Parathyroid adenoma (tissue), 2 donors: Measurements from ENCODE around the gene ISLR.
A peak's percentile ranks its signal among the peaks of the same experiment; 100 is the strongest.

Experiments used
- H2AFZ ChIP-seq: fragments of 300-600 bp; sonication (generic); one replicate; pipeline ENCODE4 v1.7.0; 2017; ENCODE audit warnings: antibody characterized with exemption, mild to moderate bottlenecking
- H3K27ac ChIP-seq: fragments of 300-600 bp; sonication (generic); one replicate; pipeline ENCODE4 v1.7.0; 2017
- H3K27me3 ChIP-seq: fragments of 300-600 bp; sonication (generic); one replicate; pipeline ENCODE4 v1.7.0; 2017; ENCODE audit warnings: low read length; ENCODE audit not compliant: control insufficient read depth, insufficient read depth
- H3K36me3 ChIP-seq: fragments of 300-600 bp; sonication (generic); one replicate; pipeline ENCODE4 v1.7.0; 2017; ENCODE audit warnings: low read length; ENCODE audit not compliant: control insufficient read depth, insufficient read depth
- H3K4me1 ChIP-seq: fragments of 300-600 bp; sonication (generic); one replicate; pipeline ENCODE4 v1.7.0; 2017; ENCODE audit warnings: control low read depth
- H3K4me2 ChIP-seq: fragments of 300-600 bp; sonication (generic); one replicate; pipeline ENCODE4 v1.7.0; 2017; ENCODE audit warnings: low read length
- H3K4me3 ChIP-seq: fragments of 300-600 bp; sonication (generic); one replicate; pipeline ENCODE4 v1.7.0; 2017; ENCODE audit warnings: low read depth, low read length
- H3K79me2 ChIP-seq: fragments of 300-600 bp; sonication (generic); one replicate; pipeline ENCODE4 v1.7.0; 2017; ENCODE audit warnings: control low read depth
- H3K9ac ChIP-seq: fragments of 300-600 bp; sonication (generic); one replicate; pipeline ENCODE4 v1.7.0; 2017; ENCODE audit warnings: mild to moderate bottlenecking
- H3K9me3 ChIP-seq: fragments of 300-600 bp; sonication (generic); one replicate; pipeline ENCODE4 v1.7.0; 2017; ENCODE audit warnings: low read length; ENCODE audit not compliant: control insufficient read depth
- TF ChIP-seq, protein P1 (sequence below): fragments of 300-600 bp; sonication (generic); IDR thresholded peaks from one replicate; pipeline ENCODE4 v1.7.0; 2017; ENCODE audit warnings: antibody characterized with exemption, mild to moderate bottlenecking
- donor health status: primary hyperparathyroidism.

The ISLR gene

DNA sequence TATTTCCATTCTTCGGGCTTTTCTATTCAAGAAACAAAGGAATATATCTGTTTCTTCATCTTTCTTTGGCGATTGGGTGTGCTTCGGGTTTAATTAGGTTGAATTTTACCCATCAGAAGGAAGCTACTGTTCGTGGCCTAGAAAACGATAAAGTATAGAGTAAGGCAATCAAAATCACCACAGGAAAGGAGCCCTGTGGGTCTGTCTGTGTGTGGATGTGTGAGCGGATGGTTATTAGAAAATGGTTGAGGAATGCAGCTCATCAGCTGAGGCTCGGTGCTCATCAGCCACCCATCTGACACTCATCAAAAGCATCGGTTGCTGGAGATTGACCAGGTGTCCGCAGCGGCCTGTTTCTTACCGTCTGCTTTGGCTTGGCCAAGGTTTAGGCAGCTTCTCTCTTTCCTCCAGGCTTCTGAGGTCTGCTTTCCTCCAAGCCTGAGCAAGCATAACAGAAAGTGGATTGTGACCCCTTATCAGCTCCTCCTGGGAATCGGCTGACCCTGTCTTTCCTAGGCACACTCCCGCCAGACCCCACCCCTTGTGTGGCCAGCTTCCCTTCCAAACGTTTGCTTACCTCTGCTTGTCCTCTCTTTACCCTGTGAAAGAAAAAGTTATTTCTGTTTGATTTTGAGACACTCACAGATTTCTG lies 17.6 kb upstream of the ISLR start:
- Histone ChIP-seq H2AFZ (no peak overlapping the region), H3K27ac (no peak overlapping the region), H3K4me2 (no peak overlapping the region), H3K9me3 (no peaks in the 10 kb centered on the region), H3K36me3 (no peaks in the 10 kb centered on the region), H3K9ac (no peak overlapping the region), H3K79me2 (no peaks in the 10 kb centered on the region), H3K4me3 (no peak overlapping the region), H3K27me3 (no peaks in the 10 kb centered on the region), H3K4me1 (peaks cover 11% of the 10 kb centered on the region)
- TF ChIP-seq, protein P1, sequence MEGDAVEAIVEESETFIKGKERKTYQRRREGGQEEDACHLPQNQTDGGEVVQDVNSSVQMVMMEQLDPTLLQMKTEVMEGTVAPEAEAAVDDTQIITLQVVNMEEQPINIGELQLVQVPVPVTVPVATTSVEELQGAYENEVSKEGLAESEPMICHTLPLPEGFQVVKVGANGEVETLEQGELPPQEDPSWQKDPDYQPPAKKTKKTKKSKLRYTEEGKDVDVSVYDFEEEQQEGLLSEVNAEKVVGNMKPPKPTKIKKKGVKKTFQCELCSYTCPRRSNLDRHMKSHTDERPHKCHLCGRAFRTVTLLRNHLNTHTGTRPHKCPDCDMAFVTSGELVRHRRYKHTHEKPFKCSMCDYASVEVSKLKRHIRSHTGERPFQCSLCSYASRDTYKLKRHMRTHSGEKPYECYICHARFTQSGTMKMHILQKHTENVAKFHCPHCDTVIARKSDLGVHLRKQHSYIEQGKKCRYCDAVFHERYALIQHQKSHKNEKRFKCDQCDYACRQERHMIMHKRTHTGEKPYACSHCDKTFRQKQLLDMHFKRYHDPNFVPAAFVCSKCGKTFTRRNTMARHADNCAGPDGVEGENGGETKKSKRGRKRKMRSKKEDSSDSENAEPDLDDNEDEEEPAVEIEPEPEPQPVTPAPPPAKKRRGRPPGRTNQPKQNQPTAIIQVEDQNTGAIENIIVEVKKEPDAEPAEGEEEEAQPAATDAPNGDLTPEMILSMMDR, result no peak

DNA sequence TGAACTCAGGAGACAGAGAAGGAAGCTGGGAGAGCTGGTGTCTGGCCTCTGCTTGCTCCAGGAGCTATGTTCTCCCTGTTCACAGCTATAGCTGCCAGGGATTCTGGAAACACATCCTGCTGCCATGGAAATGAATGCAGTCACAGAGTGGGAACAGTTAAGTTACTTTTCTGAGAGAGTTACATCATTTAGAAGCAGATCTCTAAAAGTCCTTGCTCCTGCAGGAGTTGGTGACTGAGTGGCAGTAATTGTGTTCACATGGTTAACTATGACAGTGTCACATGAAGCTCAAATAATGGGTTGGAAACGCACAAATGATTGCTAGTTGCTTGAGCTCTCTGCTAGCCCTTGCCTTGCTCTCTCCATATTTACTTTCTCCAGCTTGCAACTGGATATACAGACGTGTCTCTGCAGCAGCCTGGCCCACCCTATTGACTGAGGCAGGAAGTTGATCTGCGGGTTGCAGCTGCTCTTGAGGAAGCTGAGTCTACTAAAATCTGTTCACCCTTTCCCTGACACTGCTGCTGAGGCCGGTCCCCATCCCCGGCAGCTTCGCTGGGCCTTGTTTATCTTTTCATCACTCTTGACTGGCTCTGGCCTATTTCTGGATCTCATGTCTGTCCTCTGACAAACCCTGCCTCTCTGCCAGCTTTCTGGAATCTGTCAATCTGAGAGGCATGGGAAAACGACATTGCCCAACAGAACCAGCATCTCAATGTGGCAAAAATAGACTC lies 16.7 kb upstream of the ISLR start:
- Histone ChIP-seq H3K27ac (peak overlapping the region; percentile 44), H3K27me3 (no peaks in the 10 kb centered on the region), H3K79me2 (no peaks in the 10 kb centered on the region), H3K4me1 (peaks cover 11% of the 10 kb centered on the region), H3K36me3 (no peaks in the 10 kb centered on the region), H3K9ac (no peak overlapping the region), H2AFZ (peak overlapping the region; percentile 29), H3K9me3 (no peaks in the 10 kb centered on the region), H3K4me2 (no peak overlapping the region), H3K4me3 (no peak overlapping the region)
- TF ChIP-seq, protein P1, result no peak

DNA sequence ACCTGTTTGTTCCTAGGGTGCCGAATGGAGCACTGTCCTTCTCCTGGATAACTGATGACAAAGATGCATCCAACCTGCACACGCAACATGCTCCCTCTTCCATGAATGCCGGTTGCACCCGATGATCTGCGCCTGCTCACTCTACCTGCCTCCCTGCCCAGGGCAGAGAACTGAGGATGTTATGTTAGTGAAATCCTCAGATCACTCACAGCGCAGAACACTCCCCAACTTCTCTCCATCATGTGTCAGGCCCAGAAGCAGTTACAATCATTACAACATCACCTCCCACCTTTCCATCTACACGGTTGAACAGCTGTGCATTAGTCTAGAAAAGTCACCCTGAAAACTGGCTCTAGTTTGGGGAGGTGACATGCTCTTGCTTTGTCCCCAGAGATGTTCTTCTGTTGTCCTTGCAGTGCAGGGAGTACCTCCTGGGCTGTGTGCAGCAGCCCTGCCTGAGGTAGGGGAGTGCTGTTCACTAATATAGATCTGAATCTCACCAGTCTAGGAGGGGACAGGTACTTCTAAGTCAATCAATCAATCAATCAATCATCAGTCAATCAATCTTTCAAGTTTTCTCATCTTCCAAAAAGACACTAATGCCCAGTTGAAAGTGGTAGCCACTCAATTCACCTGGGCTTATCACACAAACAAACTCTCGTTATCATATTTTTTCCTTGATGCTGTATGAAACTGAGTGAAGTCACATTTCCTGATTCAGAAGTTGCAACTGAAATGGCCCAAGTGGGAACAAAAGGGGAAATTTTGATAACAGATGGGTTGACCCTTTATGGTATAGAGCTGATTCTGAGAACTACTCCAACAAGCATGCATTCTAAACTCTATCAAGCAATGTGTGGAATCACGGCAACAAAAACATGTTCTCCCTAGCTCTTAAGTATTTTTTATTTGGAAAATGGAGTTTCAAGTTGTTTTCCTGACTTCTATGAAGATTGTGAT lies 15.4 kb upstream of the ISLR start:
- peaks cover 11% of the 10 kb centered on the region for H3K4me1 ChIP-seq
- H3K9ac ChIP-seq, result no peak overlapping the region

DNA sequence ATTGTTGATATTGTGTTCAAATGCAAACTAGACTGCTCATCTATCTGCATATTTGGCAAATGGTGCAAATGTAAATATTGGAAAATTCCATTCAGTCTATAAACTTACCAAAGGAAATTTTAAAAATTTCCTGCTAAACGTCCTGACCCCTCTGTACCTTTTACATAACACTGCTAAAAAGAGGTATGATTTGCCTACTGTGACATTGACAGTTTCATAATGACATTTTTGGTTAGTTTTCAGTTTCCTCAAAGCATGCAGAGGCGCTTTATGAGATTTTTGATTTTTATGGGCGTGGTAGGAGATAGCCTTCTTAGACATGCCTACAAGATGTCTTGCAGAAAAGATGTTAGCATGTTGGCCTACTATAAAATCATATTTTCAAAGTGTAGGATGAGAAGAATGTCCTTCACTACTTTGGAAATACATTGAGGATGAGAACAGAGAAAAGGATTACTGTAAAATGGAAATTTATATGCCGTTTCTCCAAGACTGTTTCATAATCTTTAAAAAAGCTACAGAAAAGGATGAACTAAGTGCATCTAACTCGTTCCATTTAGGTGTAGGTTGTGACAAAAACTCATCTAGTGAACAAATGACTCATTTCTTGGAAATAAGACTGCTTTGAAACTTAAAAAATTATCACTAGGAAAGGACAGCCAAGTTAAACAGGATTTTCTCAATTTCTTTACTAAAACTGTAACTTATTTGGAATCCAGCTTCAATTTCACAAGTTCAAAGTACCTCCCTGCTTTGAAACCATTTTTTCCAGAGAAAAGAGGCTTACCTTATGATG lies 14.5 kb upstream of the ISLR start:
- H3K4me2 ChIP-seq, result no peak overlapping the region
- H3K27ac ChIP-seq, result no peak overlapping the region

More for the DNA sequence above, 15.4 kb upstream of the ISLR start:
- Histone ChIP-seq H3K4me3 (no peak overlapping the region), H3K36me3 (no peaks in the 10 kb centered on the region), H3K9me3 (no peaks in the 10 kb centered on the region), H3K27me3 (no peaks in the 10 kb centered on the region), H3K79me2 (no peaks in the 10 kb centered on the region), H2AFZ (no peak overlapping the region), H3K4me2 (no peak overlapping the region), H3K27ac (peak overlapping the region; percentile 44)
- TF ChIP-seq, protein P1, result no peak

More for the DNA sequence above, 14.5 kb upstream of the ISLR start:
- no peaks in the 10 kb centered on the region for H3K36me3 ChIP-seq
- H2AFZ ChIP-seq, result no peak overlapping the region
- no peaks in the 10 kb centered on the region for H3K79me2 ChIP-seq
- TF ChIP-seq, protein P1, result no peak
- H3K9ac ChIP-seq, result no peak overlapping the region
- H3K4me1 ChIP-seq, result peaks cover 11% of the 10 kb centered on the region
- H3K27me3 ChIP-seq, result no peaks in the 10 kb centered on the region
- H3K9me3 ChIP-seq, result no peaks in the 10 kb centered on the region
- no peak overlapping the region for H3K4me3 ChIP-seq
